OCI-LY7 (cell line): Measurements from ENCODE around the gene CNPY1. TPM values are rescaled to one million over a fixed set of nuclear protein-coding genes. Genes with fewer than 3 reads are reported as not detected.

Experiments used
- BruUV-seq: library from RNA; stranded (reverse); fragments of 400-500 nt; replicated peaks from 2 replicates; lab custom pipeline; 2021; lab: Mats Ljungman, UMichigan
- CTCF ChIA-PET: fragments of 300-600 bp; sonication (Branson Sonifier 250); formaldehyde crosslinking; loops from one replicate; lab custom pipeline; 2022; ENCODE audit warnings: antibody characterized with exemption; ENCODE audit not compliant: unreplicated experiment; lab: Charles Lee
- POLR2A ChIA-PET: fragments of 300-600 bp; sonication (Branson Sonifier 250); formaldehyde crosslinking; loops from one replicate; lab custom pipeline; 2022; ENCODE audit warnings: antibody characterized with exemption; lab: Charles Lee
- DNase-seq: peaks from one replicate; pipeline ENCODE4 v3.0.0-alpha.2; 2015; ENCODE audit warnings: low spot score
- H2AFZ ChIP-seq: fragments of 200-600 bp; sonication (generic), shearing (Covaris generic); 2 replicates; pipeline ENCODE4 v1.6.1; 2014; ENCODE audit warnings: mild to moderate bottlenecking, antibody characterized with exemption, low read length, moderate library complexity
- H3K27ac ChIP-seq: fragments of 200-600 bp; sonication (generic); 2 replicates; pipeline ENCODE4 v1.5.1; 2014; ENCODE audit warnings: mixed run types, low read depth, mild to moderate bottlenecking, moderate library complexity, low read length, inconsistent platforms; ENCODE audit not compliant: poor library complexity, severe bottlenecking
- H3K36me3 ChIP-seq: fragments of 200-600 bp; sonication (generic); 2 replicates; pipeline ENCODE4 v1.6.1; 2014; ENCODE audit warnings: mild to moderate bottlenecking, antibody characterized with exemption, low read length, moderate library complexity, mixed read lengths; ENCODE audit not compliant: insufficient read depth
- H3K4me1 ChIP-seq: fragments of 200-600 bp; sonication (generic); 2 replicates; pipeline ENCODE4 v1.5.1; 2014; ENCODE audit warnings: mild to moderate bottlenecking, low read length; ENCODE audit not compliant: insufficient read depth, poor library complexity, severe bottlenecking
- H3K4me2 ChIP-seq: fragments of 200-600 bp; sonication (generic); 2 replicates; pipeline ENCODE4 v1.6.1; 2014; ENCODE audit warnings: mild to moderate bottlenecking, low read length
- H3K4me3 ChIP-seq: fragments of 200-600 bp; sonication (generic); 2 replicates; pipeline ENCODE4 v1.5.1; 2014; ENCODE audit warnings: mild to moderate bottlenecking, low read depth, low read length; ENCODE audit not compliant: poor library complexity, severe bottlenecking
- H3K79me2 ChIP-seq: fragments of 200-600 bp; sonication (generic); 2 replicates; pipeline ENCODE4 v1.6.1; 2016; ENCODE audit warnings: low read depth, mild to moderate bottlenecking, low read length, moderate library complexity, mixed read lengths; ENCODE audit not compliant: insufficient read depth
- H3K9me2 ChIP-seq: fragments of 200-600 bp; sonication (generic); 2 replicates; pipeline ENCODE4 v1.6.1; 2016; ENCODE audit warnings: mild to moderate bottlenecking, low read length, mixed read lengths; ENCODE audit not compliant: insufficient read depth
- H3K9me3 ChIP-seq: fragments of 200-600 bp; sonication (generic); 2 replicates; pipeline ENCODE4 v1.6.1; 2014; ENCODE audit warnings: mild to moderate bottlenecking, mixed run types, low read length, mixed read lengths
- H4K20me1 ChIP-seq: fragments of 200-600 bp; sonication (generic); 2 replicates; pipeline ENCODE4 v1.6.1; 2014; ENCODE audit warnings: mild to moderate bottlenecking, antibody characterized with exemption, low read length, moderate library complexity, mixed read lengths; ENCODE audit not compliant: insufficient read depth
- CTCF ChIP-seq: fragments of 200-600 bp; sonication (generic); conservative IDR thresholded peaks from 2 replicates; pipeline ENCODE4 v1.5.1; 2014; ENCODE audit warnings: mild to moderate bottlenecking, antibody characterized with exemption, low read length, moderate library complexity, mixed read lengths
- EZH2phosphoT487 ChIP-seq: fragments of 200-600 bp; sonication (generic); IDR thresholded peaks from 2 replicates; pipeline ENCODE4 v1.6.1; 2018; ENCODE audit warnings: low read depth, borderline replicate concordance, mild to moderate bottlenecking, mixed run types, antibody characterized with exemption, low read length, moderate library complexity, mixed read lengths
- intact Hi-C: fragments of 100-400 bp; cut with micrococcal nuclease; formaldehyde crosslinking; loops from one replicate; pipeline ENCODE4 v1.10.0; 2022; ENCODE audit not compliant: unreplicated experiment
- total RNA-seq, 2 experiments: library from RNA; depleted of rRNA in 1 of 2; stranded (reverse); fragments of >200 nt in 1 of 2; shearing (Covaris generic) in 1 of 2; gene quantifications; 2 replicates each; pipeline ENCODE4 v1.2.3, GENCODE V29; 2014 to 2022

The CNPY1 gene
- total RNA-seq, 2 experiments from 2014 or later: not detected

GRCh38 chr7:155482511-155483183 lies 63.7 kb downstream of the CNPY1 start:
- Histone ChIP-seq H3K4me2 (no peak overlapping the region), H3K9me2 (no peaks in the 10 kb centered on the region), H3K36me3 (no peaks in the 10 kb centered on the region), H3K27ac (no peak overlapping the region), H4K20me1 (no peaks in the 10 kb centered on the region), H2AFZ (no peak overlapping the region), H3K4me3 (no peak overlapping the region), H3K79me2 (no peaks in the 10 kb centered on the region), H3K4me1 (no peaks in the 10 kb centered on the region), H3K9me3 (no peaks in the 10 kb centered on the region)
- TF ChIP-seq CTCF (no peak), EZH2phosphoT487 (no peak)
- ChIA-PET CTCF (no interaction called here), POLR2A (no interaction called here)
- BruUV-seq: no TSS peak
- intact Hi-C loops: no loop called here
- DNase-seq: no peak

- BruUV-seq: no TSS peak
- ChIA-PET CTCF (no interaction called here), POLR2A (interaction anchor here (0.7 kb wide), 1 partner anchor 12 kb away, joined by 5 read pairs; no protein-coding TSS in a partner anchor)
- Histone ChIP-seq H4K20me1 (no peaks in the 10 kb centered on the region), H2AFZ (no peak overlapping the region), H3K4me3 (no peak overlapping the region), H3K36me3 (no peaks in the 10 kb centered on the region), H3K4me1 (no peaks in the 10 kb centered on the region), H3K27ac (no peak overlapping the region), H3K79me2 (no peaks in the 10 kb centered on the region), H3K9me2 (no peaks in the 10 kb centered on the region), H3K4me2 (no peak overlapping the region), H3K9me3 (no peaks in the 10 kb centered on the region)
- intact Hi-C loops: no loop called here
- TF ChIP-seq CTCF: no peak
- TF ChIP-seq EZH2phosphoT487: no peak
- no peak for DNase-seq
These were observed 64.6 kb downstream of the CNPY1 start for GRCh38 chr7:155481764-155482163.

DNA sequence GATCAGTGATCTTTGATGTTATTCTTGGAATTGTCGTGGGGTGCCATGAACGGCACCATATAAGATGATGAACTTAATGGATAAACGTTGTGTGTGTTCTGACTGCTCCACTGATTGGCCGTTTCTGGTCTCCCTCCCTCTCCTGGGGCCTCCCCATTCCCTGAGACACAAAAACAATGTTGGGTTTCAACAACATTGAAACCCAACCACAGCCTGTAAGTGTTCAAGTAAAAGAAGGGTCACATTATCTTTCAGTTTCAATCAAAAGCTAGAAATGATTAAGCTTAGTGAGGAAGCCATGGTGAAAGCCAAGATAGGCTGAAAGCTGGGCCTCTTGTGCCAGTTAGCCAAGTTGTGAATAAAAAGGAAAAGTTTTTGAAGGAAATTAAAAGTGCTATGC lies 68.9 kb downstream of the CNPY1 start:
- Histone ChIP-seq H3K79me2 (no peaks in the 10 kb centered on the region), H3K9me3 (no peaks in the 10 kb centered on the region), H3K27ac (no peak overlapping the region), H3K9me2 (no peaks in the 10 kb centered on the region), H3K4me3 (no peak overlapping the region), H2AFZ (no peak overlapping the region), H4K20me1 (no peaks in the 10 kb centered on the region), H3K4me2 (no peak overlapping the region), H3K36me3 (no peaks in the 10 kb centered on the region), H3K4me1 (no peaks in the 10 kb centered on the region)
- POLR2A ChIA-PET: interaction anchor here (0.5 kb wide), 1 partner anchor 11 kb away, joined by 5 read pairs; no protein-coding TSS in a partner anchor
- intact Hi-C loops: no loop called here
- CTCF ChIA-PET: no interaction called here
- BruUV-seq: no TSS peak
- DNase-seq: no peak
- TF ChIP-seq CTCF (no peak), EZH2phosphoT487 (no peak)
